GM21390 (cell line): Measurements from ENCODE around the gene SGMS1.

Experiments used
- ATAC-seq: cut with Tn5 transposase; IDR thresholded peaks from one replicate; pipeline ENCODE4 v1.9.1; 2021; ENCODE audit not compliant: unreplicated experiment

The SGMS1 gene

GRCh38 chr10:50404021-50404773 lies 219.6 kb downstream of the SGMS1 start:
- no peak for ATAC-seq

DNA sequence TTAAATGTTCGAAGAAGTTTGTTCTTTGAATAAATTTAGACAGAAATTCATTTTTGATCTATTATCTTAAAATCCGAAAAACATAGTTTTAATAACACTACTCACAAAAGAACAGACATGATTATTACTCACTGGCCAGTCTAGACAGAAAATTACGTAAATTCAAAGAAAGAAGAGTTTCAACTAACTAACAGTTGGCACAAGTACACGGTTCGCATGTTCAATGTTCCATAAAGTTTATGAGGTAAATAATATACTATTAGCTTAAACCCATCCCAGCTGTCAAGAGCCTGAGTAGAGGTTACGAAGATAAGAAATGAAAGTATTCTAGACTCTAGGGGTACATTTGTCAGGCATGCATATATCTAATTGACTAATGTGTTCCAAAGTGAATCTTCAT lies 220.7 kb downstream of the SGMS1 start:
- no peak for ATAC-seq

GRCh38 chr10:50402466-50402865 lies 221.3 kb downstream of the SGMS1 start:
- ATAC-seq = no peak

GRCh38 chr10:50400694-50401093 lies 223.1 kb downstream of the SGMS1 start:
- ATAC-seq = no peak

DNA sequence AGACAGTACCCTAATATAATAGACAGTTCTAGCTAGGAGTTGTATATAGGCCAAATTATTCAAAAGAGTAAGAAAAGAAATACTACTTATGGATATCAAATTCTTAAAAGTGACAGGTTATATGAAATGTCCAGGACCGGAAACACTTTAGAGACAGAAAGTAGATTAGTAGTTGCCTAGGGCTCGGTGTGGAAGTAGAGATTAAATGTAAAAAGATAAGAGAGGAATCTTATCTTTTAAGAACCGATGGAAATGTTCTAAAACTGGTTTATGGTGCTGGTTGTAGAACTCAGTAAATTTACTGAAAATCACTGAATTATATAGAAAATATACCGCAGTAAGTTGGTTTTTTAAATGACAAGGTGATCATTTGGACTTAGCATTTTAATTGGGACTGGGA lies 224.9 kb downstream of the SGMS1 start:
- no peak for ATAC-seq

GRCh38 chr10:50398381-50398780 lies 225.4 kb downstream of the SGMS1 start:
- no peak for ATAC-seq

- ATAC-seq = peak; percentile 52
Measured at GRCh38 chr10:50397312-50398140, 226.2 kb downstream of the SGMS1 start.

- ATAC-seq = peak; percentile 70
Measured at GRCh38 chr10:50396491-50397311, 227.1 kb downstream of the SGMS1 start.

DNA sequence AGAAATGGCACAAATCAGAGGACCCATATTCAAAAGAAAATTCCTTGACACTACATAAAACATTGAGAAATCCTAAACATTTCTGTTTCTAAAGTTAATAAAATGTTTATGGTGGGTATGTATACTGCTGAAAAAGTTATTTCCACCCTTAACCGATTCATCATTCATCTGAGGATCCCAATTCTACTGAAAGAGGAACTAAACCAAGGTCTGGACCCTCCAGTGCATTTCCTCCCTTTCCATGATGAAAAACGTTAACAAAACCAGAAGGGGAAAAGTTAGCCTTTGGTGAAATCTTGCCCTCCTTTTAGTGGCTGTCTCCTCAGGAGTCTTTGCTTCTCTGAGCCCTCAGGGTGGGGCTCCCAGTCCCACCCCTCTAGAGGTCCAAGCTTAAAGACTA lies 227.9 kb downstream of the SGMS1 start:
- no peak for ATAC-seq

GRCh38 chr10:50395271-50395670 lies 228.5 kb downstream of the SGMS1 start:
- no peak for ATAC-seq

DNA sequence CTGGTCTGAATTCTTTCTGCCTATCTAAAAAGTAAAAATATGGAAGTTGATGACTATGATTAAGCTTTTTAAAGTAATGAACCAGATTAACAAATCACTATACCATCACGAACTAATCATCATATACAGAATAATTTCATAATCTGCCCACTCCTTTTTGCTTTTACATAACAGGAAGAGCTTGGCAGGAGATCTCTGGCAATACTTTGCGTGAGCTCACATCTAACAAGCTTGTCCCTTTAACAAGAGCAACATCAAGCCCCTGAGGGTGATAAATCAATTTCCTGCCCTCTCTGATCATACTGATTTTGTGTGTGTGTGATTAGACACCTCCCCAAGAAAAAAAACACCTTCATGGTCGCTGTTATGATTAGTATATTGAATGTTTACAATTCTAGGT lies 228.9 kb downstream of the SGMS1 start:
- ATAC-seq = no peak

DNA sequence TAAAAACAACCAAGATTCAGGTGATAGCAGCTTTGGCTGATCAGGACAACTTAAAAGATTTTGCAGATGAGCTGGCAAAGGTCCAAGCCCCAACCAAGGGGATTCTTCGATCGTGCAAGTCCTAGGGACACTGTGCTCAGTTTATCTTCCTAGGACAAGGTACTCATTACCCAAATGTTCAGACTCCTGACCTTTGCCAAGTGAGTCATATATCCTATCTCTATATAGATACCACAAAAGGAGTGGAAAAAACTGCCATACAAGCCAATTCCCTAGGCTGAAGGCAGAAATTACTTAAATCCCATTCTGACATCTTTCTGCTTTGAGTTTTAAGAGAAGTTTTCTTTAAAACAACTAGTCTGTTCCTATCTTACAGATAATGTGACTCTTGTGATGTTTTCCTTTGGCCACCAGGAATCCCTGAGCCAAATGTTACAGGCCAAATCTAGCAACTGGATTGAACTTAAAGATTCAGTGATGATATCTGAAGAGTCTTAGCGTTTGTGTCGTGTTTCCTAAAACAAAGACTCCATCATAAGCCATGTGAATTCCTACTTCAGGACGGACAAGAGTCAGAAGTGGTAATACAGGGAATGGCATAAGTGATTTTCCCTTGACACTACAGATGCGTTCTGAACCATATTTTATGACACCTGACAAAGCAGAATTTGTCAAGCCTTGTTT lies 229.8 kb downstream of the SGMS1 start:
- ATAC-seq = no peak

DNA sequence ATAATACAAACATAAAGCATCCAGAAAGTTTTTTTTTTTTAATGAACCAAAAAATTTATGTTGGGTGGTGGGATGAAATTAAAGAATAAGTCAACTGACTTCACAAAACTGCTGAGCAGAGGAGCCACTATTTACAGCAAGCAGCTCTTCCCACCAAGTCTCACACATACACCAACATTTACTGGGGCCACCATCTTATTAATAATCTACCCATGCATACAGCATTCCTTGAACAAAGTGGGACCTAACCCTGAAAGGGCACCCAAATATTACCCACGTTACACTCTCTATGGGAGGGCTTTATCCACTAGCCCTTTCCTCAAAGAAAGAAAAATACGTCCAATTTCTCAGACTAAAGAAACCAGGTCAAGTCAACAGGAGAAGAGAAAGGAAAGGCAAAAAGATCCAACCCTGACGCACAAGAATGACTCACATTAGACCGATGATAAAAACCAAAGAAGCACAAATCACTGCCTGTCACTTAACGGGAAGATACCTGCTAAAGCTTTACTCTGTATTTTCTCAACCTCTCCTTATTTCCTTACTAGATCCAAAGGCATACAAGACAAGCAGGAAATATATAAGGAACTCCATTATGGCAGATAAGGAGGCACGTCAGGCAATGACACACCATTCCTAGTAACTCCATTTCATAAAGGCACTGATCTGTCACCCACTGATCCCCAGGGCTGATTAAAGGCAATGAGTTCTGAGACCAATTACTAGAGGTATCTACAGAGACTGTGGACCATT lies 230.6 kb downstream of the SGMS1 start:
- no peak for ATAC-seq

DNA sequence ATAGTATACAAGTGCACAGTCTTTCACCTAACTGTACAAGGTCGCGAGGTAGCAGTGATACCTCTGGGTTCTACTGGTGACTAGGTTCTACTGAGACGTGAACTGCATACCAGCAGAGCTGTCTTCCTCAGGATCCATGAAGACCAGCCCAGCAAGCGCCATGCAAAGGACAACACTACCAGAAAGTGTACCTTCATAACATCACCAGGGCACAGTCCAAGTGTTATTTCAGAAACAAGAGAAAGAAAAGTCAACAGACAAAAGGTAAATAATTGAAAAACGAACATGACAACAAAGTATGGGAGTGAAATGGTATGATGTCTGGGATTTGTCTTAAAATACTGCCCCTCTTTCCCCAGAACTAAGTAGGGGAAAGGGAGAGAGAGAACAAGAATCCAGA lies 231.3 kb downstream of the SGMS1 start:
- ATAC-seq = no peak

DNA sequence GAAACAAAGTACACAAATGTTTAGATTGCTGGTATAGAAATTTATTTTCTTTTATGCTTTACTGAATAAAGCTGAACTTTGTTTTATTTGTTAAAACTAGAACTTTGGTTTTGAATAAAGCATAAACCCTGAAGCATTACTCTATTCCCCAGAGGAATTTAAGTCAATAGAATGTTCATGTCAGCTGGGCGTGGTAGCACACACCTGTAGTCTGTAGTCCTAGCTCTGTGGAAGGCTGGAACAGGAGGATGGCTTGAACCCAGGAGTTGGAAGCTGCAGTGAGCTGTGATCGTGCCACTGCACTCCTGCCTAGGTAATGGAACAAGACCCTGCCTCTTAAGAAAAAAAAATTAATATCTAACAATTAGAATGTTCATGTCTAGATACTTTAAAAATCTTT lies 233.5 kb downstream of the SGMS1 start:
- no peak for ATAC-seq

DNA sequence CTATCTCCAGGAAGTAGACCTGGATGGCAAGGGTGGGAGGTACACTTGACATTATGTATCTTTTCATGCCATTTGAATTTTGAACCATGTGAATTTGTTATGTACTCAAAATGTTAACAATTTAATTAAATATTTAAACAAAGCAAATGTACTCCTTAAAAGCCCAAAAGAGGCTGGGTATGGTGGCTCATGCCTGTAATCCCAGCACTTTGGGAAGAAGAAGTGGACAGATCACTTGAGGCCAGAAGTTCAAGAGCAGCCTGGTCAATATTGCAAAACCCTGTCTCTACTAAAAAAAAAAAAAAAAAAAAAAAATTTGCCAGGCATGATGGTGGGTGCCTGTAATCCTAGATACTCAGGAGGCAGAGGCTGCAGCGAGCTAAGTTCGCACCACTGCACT lies 235.6 kb downstream of the SGMS1 start:
- no peak for ATAC-seq

DNA sequence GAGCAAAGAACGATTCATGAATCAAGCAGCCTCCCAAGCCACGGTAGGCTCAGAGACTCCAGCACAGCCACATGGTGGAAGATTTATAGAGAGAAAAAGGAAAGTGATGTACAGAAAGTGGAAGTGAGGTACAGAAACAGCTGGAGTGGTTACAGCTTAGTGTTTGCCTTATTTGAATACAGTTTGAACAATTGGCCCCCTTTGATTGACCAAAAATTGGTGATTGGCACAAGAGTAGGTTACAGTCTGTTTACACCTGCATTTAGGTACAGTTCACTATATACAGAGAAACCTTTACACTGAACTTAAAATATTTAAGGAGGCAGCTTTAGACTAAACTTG lies 236.1 kb downstream of the SGMS1 start:
- peak; percentile 54 for ATAC-seq

- no peak for ATAC-seq
Measured at GRCh38 chr10:50387007-50387731, 236.6 kb downstream of the SGMS1 start.

- ATAC-seq = no peak
Measured at GRCh38 chr10:50385624-50386023, 238.1 kb downstream of the SGMS1 start.

GRCh38 chr10:50384898-50385297 lies 238.9 kb downstream of the SGMS1 start:
- ATAC-seq = no peak
